GM06990 (cell line): ENCODE measurements around the gene HAGHL.

Experiments
- DNase-seq: peaks from one replicate; pipeline ENCODE4 v3.0.0-alpha.2; 2011; ENCODE audit not compliant: insufficient read length; ENCODE audit errors: extremely low read depth
- H3K27me3 ChIP-seq: replicated peaks from 2 replicates; pipeline ENCODE4 v1.6.0; 2011; ENCODE audit warnings: low read length; ENCODE audit not compliant: control insufficient read depth, insufficient read depth
- H3K36me3 ChIP-seq: 2 replicates; pipeline ENCODE4 v1.5.1; 2011; ENCODE audit warnings: low read length; ENCODE audit not compliant: control insufficient read depth, insufficient read depth
- H3K4me3 ChIP-seq: replicated peaks from 2 replicates; pipeline ENCODE4 v1.5.1; 2011; ENCODE audit warnings: low read depth, mild to moderate bottlenecking, control low read depth, low read length
- TF ChIP-seq, protein P1 (sequence below): IDR thresholded peaks from 2 replicates; pipeline ENCODE4 v1.5.1; 2011; ENCODE audit warnings: low read length, control low read depth, mild to moderate bottlenecking, inconsistent platforms; ENCODE audit not compliant: insufficient read depth, poor library complexity, severe bottlenecking

HAGHL gene

DNA sequence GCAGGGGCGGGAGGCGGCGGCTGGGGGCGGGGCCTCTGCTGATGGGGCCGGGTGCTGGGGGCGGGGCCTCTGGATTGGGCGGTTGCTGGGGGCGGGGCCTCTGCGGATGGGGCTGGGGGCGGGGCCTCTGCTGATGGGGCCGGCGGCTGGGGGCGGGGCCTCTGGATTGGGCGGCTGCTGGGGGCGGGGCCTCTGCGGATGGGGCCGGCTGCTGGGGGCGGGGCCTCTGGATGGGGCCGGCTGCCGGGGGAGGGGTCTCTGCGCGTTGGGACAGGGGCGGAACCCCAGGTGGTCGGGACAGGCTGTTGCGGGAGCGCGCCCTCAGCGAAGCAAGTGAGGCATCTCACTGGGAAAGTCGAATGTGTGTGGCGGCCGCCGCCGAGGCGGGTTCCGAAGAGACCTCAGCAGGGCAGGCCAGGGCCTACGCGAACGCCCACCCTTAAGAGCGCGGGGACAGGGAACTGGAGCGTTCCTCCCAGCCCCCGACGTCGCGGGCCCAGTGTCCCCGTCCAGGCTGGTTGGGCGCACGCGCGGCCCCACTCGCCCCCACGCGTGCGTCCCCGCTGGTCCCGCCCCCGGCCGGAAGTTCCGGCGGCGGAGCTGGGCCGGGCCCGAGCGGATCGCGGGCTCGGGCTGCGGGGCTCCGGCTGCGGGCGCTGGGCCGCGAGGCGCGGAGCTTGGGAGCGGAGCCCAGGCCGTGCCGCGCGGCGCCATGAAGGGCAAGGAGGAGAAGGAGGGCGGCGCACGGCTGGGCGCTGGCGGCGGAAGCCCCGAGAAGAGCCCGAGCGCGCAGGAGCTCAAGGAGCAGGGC is 46.9 kb upstream of the HAGHL start, which contains the start of gene STUB1:
Gene STUB1 (plus strand): TSS at position 597 of the 811 bp plus-strand sequence. CDS start 116 bp downstream, at position 713.
- Histone ChIP-seq H3K4me3 (peak within 1 kb of the TSS; percentile 79), H3K36me3 (peaks cover 17% of the 10 kb centered on the region), H3K27me3 (no peaks in the 10 kb centered on the region)
- TF ChIP-seq, protein P1, sequence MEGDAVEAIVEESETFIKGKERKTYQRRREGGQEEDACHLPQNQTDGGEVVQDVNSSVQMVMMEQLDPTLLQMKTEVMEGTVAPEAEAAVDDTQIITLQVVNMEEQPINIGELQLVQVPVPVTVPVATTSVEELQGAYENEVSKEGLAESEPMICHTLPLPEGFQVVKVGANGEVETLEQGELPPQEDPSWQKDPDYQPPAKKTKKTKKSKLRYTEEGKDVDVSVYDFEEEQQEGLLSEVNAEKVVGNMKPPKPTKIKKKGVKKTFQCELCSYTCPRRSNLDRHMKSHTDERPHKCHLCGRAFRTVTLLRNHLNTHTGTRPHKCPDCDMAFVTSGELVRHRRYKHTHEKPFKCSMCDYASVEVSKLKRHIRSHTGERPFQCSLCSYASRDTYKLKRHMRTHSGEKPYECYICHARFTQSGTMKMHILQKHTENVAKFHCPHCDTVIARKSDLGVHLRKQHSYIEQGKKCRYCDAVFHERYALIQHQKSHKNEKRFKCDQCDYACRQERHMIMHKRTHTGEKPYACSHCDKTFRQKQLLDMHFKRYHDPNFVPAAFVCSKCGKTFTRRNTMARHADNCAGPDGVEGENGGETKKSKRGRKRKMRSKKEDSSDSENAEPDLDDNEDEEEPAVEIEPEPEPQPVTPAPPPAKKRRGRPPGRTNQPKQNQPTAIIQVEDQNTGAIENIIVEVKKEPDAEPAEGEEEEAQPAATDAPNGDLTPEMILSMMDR, result no peak
- DNase-seq, result peak; percentile 90

DNA sequence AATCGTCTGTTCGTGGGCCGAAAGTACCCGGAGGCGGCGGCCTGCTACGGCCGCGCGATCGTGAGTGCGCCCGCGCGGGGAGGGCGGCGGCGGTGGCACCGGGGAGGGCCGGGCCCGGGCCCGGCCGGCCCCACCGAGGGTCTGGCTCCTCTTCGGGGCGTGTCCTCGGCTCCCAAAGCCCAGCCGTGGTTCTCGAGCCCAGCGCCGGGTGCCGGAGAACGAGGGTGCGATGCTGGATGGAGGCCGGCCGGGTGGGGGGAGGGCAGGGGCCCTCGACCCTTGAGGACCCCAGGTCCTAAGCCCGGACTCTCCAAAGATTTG is 46.3 kb upstream of the HAGHL start:
- H3K36me3 ChIP-seq, result peaks cover 20% of the 10 kb centered on the region
- TF ChIP-seq, protein P1, result no peak
- no peaks in the 10 kb centered on the region for H3K27me3 ChIP-seq
- peak overlapping the region; percentile 79 for H3K4me3 ChIP-seq
- no peak for DNase-seq

DNA sequence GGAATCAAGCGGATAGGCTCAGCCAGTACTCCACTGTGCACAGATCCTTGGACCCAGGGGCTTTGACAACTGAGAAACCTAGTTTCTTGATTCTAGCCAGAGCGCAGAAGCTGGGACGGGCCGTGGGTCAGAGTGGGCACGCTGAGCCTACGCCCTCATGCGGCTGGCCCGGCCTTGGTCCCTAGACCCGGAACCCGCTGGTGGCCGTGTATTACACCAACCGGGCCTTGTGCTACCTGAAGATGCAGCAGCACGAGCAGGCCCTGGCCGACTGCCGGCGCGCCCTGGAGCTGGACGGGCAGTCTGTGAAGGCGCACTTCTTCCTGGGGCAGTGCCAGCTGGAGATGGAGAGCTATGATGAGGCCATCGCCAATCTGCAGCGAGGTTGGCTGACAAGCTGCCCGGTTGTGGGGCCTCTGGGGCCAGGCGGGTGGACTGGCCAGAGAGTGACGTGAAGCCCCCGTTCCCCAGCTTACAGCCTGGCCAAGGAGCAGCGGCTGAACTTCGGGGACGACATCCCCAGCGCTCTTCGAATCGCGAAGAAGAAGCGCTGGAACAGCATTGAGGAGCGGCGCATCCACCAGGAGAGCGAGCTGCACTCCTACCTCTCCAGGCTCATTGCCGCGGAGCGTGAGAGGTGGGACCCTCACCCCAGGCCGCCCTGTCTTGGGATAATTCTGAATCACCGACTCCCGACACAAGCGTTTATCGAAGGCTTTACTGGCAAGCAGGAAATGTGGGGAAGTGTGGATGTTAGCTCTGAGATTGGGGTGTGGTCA is 45.8 kb upstream of the HAGHL start:
- no peaks in the 10 kb centered on the region for H3K27me3 ChIP-seq
- DNase-seq, result no peak
- H3K4me3 ChIP-seq, result peak overlapping the region; percentile 79
- TF ChIP-seq, protein P1, result peak; percentile 21
- peaks cover 24% of the 10 kb centered on the region for H3K36me3 ChIP-seq

DNA sequence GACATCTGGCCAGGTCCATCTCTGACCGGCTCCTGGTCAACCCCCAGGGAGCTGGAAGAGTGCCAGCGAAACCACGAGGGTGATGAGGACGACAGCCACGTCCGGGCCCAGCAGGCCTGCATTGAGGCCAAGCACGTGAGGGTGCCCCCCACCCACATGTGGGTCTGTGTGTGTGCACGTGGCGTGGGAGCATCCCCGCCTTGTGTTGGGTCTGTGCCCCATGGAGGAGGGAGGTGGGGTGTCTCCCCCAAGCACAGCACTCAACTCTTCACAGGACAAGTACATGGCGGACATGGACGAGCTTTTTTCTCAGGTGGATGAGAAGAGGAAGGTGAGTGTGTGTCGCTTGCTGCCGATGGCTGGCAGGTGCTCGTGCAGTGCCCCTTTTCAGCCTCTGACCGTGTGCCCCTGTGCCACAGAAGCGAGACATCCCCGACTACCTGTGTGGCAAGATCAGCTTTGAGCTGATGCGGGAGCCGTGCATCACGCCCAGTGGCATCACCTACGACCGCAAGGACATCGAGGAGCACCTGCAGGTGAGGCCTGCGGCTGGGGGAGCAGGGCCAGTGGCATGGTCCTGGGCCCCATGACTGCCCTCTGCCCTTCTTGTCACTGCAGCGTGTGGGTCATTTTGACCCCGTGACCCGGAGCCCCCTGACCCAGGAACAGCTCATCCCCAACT is 45.0 kb upstream of the HAGHL start:
- TF ChIP-seq, protein P1, result no peak
- Histone ChIP-seq H3K27me3 (no peaks in the 10 kb centered on the region), H3K4me3 (peak overlapping the region; percentile 79), H3K36me3 (peaks cover 30% of the 10 kb centered on the region)
- DNase-seq, result no peak

DNA sequence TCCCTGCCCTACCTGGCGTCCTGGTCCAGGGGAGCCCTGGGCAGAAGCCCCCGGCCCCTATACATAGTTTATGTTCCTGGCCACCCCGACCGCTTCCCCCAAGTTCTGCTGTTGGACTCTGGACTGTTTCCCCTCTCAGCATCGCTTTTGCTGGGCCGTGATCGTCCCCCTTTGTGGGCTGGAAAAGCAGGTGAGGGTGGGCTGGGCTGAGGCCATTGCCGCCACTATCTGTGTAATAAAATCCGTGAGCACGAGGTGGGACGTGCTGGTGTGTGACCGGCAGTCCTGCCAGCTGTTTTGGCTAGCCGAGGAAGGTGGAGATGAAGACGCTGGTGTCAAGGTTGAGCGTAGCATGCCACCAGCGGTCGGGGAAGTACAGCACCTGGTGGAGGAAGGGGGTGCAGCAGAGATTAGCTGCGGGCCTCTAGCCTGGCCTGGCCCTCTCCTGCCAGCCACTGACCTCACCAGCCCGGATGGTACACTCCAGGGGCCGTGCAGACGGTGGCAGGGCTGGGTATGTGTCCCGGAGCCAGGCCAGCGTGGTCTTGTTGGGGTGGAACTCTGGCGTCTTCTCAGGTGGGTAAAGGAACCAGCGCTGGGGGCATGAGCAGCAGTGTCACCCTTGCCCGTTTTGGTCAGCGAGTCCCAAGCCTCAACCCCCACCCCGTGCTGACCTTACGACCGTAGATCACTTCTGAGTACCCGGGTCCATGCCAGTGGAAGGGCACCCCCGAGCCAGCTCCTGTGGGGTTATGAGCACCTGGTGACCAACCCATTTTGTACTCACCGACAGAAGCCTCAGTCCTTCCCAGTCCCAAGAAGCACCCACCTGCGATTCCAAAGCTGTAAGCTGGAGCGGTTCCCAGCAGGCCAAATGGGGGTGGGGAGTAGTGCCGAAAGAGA is 44.2 kb upstream of the HAGHL start:
- H3K36me3 ChIP-seq, result peaks cover 37% of the 10 kb centered on the region
- no peak for DNase-seq
- H3K27me3 ChIP-seq, result no peaks in the 10 kb centered on the region
- TF ChIP-seq, protein P1, result no peak
- H3K4me3 ChIP-seq, result peak overlapping the region; percentile 77
